Measurements from ENCODE around the gene OLFM1. TPM values are rescaled to one million over a fixed set of nuclear protein-coding genes. Genes with fewer than 3 reads are reported as not detected.
"Not testable (repeated sequence)": the region's sequence is repeated elsewhere in the genome, so short reads cannot be mapped to it uniquely, and the experiment has no call there.

Gene OLFM1
- total and polyA plus RNA-seq, 4 donors, result 2.0 to 5.9 (median 4.4) TPM

- TF ChIP-seq, protein P1, sequence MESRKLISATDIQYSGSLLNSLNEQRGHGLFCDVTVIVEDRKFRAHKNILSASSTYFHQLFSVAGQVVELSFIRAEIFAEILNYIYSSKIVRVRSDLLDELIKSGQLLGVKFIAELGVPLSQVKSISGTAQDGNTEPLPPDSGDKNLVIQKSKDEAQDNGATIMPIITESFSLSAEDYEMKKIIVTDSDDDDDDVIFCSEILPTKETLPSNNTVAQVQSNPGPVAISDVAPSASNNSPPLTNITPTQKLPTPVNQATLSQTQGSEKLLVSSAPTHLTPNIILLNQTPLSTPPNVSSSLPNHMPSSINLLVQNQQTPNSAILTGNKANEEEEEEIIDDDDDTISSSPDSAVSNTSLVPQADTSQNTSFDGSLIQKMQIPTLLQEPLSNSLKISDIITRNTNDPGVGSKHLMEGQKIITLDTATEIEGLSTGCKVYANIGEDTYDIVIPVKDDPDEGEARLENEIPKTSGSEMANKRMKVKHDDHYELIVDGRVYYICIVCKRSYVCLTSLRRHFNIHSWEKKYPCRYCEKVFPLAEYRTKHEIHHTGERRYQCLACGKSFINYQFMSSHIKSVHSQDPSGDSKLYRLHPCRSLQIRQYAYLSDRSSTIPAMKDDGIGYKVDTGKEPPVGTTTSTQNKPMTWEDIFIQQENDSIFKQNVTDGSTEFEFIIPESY (IDR thresholded peaks at IDR 0.05), result no peak
- TF ChIP-seq YY1 (IDR thresholded peaks at IDR 0.05) (no peak), EGR1 (IDR thresholded peaks at IDR 0.05; ENCODE audit: low read depth in 2 of 2) (no peak), FOXA2 (IDR thresholded peaks at IDR 0.05) (no peak)
- TF ChIP-seq, protein P2, sequence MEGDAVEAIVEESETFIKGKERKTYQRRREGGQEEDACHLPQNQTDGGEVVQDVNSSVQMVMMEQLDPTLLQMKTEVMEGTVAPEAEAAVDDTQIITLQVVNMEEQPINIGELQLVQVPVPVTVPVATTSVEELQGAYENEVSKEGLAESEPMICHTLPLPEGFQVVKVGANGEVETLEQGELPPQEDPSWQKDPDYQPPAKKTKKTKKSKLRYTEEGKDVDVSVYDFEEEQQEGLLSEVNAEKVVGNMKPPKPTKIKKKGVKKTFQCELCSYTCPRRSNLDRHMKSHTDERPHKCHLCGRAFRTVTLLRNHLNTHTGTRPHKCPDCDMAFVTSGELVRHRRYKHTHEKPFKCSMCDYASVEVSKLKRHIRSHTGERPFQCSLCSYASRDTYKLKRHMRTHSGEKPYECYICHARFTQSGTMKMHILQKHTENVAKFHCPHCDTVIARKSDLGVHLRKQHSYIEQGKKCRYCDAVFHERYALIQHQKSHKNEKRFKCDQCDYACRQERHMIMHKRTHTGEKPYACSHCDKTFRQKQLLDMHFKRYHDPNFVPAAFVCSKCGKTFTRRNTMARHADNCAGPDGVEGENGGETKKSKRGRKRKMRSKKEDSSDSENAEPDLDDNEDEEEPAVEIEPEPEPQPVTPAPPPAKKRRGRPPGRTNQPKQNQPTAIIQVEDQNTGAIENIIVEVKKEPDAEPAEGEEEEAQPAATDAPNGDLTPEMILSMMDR (IDR thresholded peaks at IDR 0.05; ENCODE audit: low read depth, low read length, missing input control), result no peak
Measured at GRCh38 chr9:135062254-135062653, 25.2 kb upstream of the OLFM1 start (continued).

- not testable (repeated sequence) for H3K36me3 ChIP-seq (ENCODE audit: control insufficient read depth in 4 of 4, insufficient read depth in 3 of 4, low read depth in 1 of 4, low read length in 3 of 4); H3K9me3 ChIP-seq (ENCODE audit: control insufficient read depth in 4 of 4, low read length in 3 of 4); H3K4me3 ChIP-seq (ENCODE audit: low read depth in 1 of 3, low read length in 3 of 3); H3K27me3 ChIP-seq (ENCODE audit: control insufficient read depth in 4 of 4, insufficient read depth in 4 of 4, low read length in 3 of 4); H3K27ac ChIP-seq (ENCODE audit: low read depth in 1 of 2, low read length in 2 of 2); DNase-seq (ENCODE audit: low spot score); H3K9ac ChIP-seq (ENCODE audit: low read depth in 1 of 2, low read length in 2 of 2); H3K4me1 ChIP-seq (ENCODE audit: control insufficient read depth in 4 of 4, insufficient read depth in 4 of 4, low read length in 3 of 4)
- 60% methylated on average over 4 of the region's 4 CpGs for WGBS
Measured at GRCh38 chr9:135063466-135063865, 24.0 kb upstream of the OLFM1 start.

GRCh38 chr9:135063888-135064287 is 23.6 kb upstream of the OLFM1 start:
- not testable (repeated sequence) for H3K27ac ChIP-seq (ENCODE audit: low read depth in 1 of 2, low read length in 2 of 2); DNase-seq (ENCODE audit: low spot score); H3K27me3 ChIP-seq (ENCODE audit: control insufficient read depth in 4 of 4, insufficient read depth in 4 of 4, low read length in 3 of 4); H3K36me3 ChIP-seq (ENCODE audit: control insufficient read depth in 4 of 4, insufficient read depth in 3 of 4, low read depth in 1 of 4, low read length in 3 of 4); H3K4me3 ChIP-seq (ENCODE audit: low read depth in 1 of 3, low read length in 3 of 3); H3K4me1 ChIP-seq (ENCODE audit: control insufficient read depth in 4 of 4, insufficient read depth in 4 of 4, low read length in 3 of 4); H3K9ac ChIP-seq (ENCODE audit: low read depth in 1 of 2, low read length in 2 of 2); H3K9me3 ChIP-seq (ENCODE audit: control insufficient read depth in 4 of 4, low read length in 3 of 4)
- 54% methylated on average over 4 of the region's 4 CpGs for WGBS

- WGBS, result 67% methylated on average over 4 of the region's 4 CpGs
- H3K4me1 ChIP-seq (ENCODE audit: control insufficient read depth in 4 of 4, insufficient read depth in 4 of 4, low read length in 3 of 4), result no peaks in the 10 kb centered on the region
- peaks cover 0 to 6% (median 0%) of the 10 kb centered on the region in 4 donors for H3K27me3 ChIP-seq (ENCODE audit: control insufficient read depth in 4 of 4, insufficient read depth in 4 of 4, low read length in 3 of 4)
- no peak overlapping the region for H3K4me3 ChIP-seq (ENCODE audit: low read depth in 1 of 3, low read length in 3 of 3)
- no peaks in the 10 kb centered on the region for H3K36me3 ChIP-seq (ENCODE audit: control insufficient read depth in 4 of 4, insufficient read depth in 3 of 4, low read depth in 1 of 4, low read length in 3 of 4)
- no peak for DNase-seq (ENCODE audit: low spot score)
- TF ChIP-seq, protein P3, sequence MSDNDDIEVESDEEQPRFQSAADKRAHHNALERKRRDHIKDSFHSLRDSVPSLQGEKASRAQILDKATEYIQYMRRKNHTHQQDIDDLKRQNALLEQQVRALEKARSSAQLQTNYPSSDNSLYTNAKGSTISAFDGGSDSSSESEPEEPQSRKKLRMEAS (IDR thresholded peaks at IDR 0.05), result no peak
- TF ChIP-seq JUND (IDR thresholded peaks at IDR 0.05), result no peak
- no peak for TF ChIP-seq GABPA (IDR thresholded peaks at IDR 0.05 in 1 of 2, conservative IDR thresholded peaks at IDR 0.05 in 1 of 2)
- TF ChIP-seq ATF3 (IDR thresholded peaks at IDR 0.05), result no peak
- no peak for TF ChIP-seq RXRA (IDR thresholded peaks at IDR 0.05)
- TF ChIP-seq FOXA2 (IDR thresholded peaks at IDR 0.05), result no peak
- TF ChIP-seq, protein P2 (IDR thresholded peaks at IDR 0.05; ENCODE audit: low read depth, low read length, missing input control), result no peak
- no peak for TF ChIP-seq FOXA1 (IDR thresholded peaks at IDR 0.05)
- H3K27ac ChIP-seq (ENCODE audit: low read depth in 1 of 2, low read length in 2 of 2), result no peak overlapping the region
- H3K9me3 ChIP-seq (ENCODE audit: control insufficient read depth in 4 of 4, low read length in 3 of 4), result no peaks in the 10 kb centered on the region
- H3K9ac ChIP-seq (ENCODE audit: low read depth in 1 of 2, low read length in 2 of 2), result no peak overlapping the region
Measured at GRCh38 chr9:135065151-135065550, 22.3 kb upstream of the OLFM1 start.

Measured in liver (tissue), 9 donors.